H9 (cell line): ENCODE results near the gene ZNF407. TPM values are rescaled to one million over a fixed set of nuclear protein-coding genes. Genes with fewer than 3 reads are reported as not detected.

ENCODE experiments used
- DNase-seq: peaks from one replicate; pipeline ENCODE4 v3.0.0-alpha.2; 2017
- H2AFZ ChIP-seq: one replicate; pipeline ENCODE4 v1.6.1; 2013; ENCODE audit warnings: mild to moderate bottlenecking, low read length, control low read depth, moderate library complexity
- H2AK5ac ChIP-seq: 2 replicates; pipeline ENCODE4 v1.6.1; 2013; ENCODE audit warnings: low read length, control low read depth, mixed read lengths; ENCODE audit not compliant: insufficient read length
- H2BK120ac ChIP-seq: one replicate; pipeline ENCODE4 v1.6.1; 2013; ENCODE audit warnings: low read depth, mild to moderate bottlenecking, low read length, control low read depth, inconsistent platforms; ENCODE audit not compliant: poor library complexity, severe bottlenecking
- H2BK12ac ChIP-seq: 2 replicates; pipeline ENCODE4 v1.6.1; 2013; ENCODE audit warnings: low read length, control low read depth, mixed read lengths, low read depth; ENCODE audit not compliant: insufficient read length
- H2BK15ac ChIP-seq: 2 replicates; pipeline ENCODE4 v1.6.1; 2013; ENCODE audit warnings: low read depth, low read length, control low read depth
- H2BK20ac ChIP-seq: one replicate; pipeline ENCODE4 v1.6.1; 2013; ENCODE audit warnings: low read depth, mild to moderate bottlenecking, low read length, control low read depth, inconsistent platforms; ENCODE audit not compliant: poor library complexity, severe bottlenecking
- H2BK5ac ChIP-seq: 2 replicates; pipeline ENCODE4 v1.6.1; 2013; ENCODE audit warnings: low read length, control low read depth, mixed read lengths; ENCODE audit not compliant: insufficient read length
- H3K14ac ChIP-seq: 2 replicates; pipeline ENCODE4 v1.6.1; 2013; ENCODE audit warnings: low read length, control low read depth; ENCODE audit not compliant: insufficient read depth
- H3K18ac ChIP-seq: 2 replicates; pipeline ENCODE4 v1.6.1; 2013; ENCODE audit warnings: low read depth, mild to moderate bottlenecking, mixed read lengths, low read length, control low read depth; ENCODE audit not compliant: insufficient read length
- H3K23ac ChIP-seq: 2 replicates; pipeline ENCODE4 v1.6.1; 2013; ENCODE audit warnings: low read length, control low read depth, mixed read lengths, low read depth; ENCODE audit not compliant: insufficient read length
- H3K23me2 ChIP-seq: 2 replicates; pipeline ENCODE4 v1.6.1; 2013; ENCODE audit warnings: low read depth, mild to moderate bottlenecking, mixed read lengths, low read length, control low read depth; ENCODE audit not compliant: insufficient read length, poor library complexity, severe bottlenecking
- H3K27ac ChIP-seq: 2 replicates; pipeline ENCODE4 v1.5.1; 2013; ENCODE audit warnings: low read length, control low read depth, mixed read lengths, low read depth; ENCODE audit not compliant: insufficient read length
- H3K27me3 ChIP-seq: 2 replicates; pipeline ENCODE4 v1.6.1; 2013; ENCODE audit warnings: low read length, control low read depth, inconsistent platforms; ENCODE audit not compliant: insufficient read depth
- H3K4ac ChIP-seq: 2 replicates; pipeline ENCODE4 v1.6.1; 2013; ENCODE audit warnings: low read depth, mild to moderate bottlenecking, control low read depth, inconsistent platforms, low read length, moderate library complexity
- H3K4me1 ChIP-seq: 2 replicates; pipeline ENCODE4 v1.6.1; 2013; ENCODE audit warnings: low read length, control low read depth, inconsistent platforms; ENCODE audit not compliant: insufficient read depth
- H3K4me2 ChIP-seq: 2 replicates; pipeline ENCODE4 v1.6.1; 2013; ENCODE audit warnings: low read length, control low read depth, mixed read lengths; ENCODE audit not compliant: insufficient read length, insufficient read depth
- H3K56ac ChIP-seq: 2 replicates; pipeline ENCODE4 v1.6.1; 2013; ENCODE audit warnings: low read depth, mild to moderate bottlenecking, mixed read lengths, low read length, control low read depth; ENCODE audit not compliant: insufficient read length
- H3K79me1 ChIP-seq: 2 replicates; pipeline ENCODE4 v1.6.1; 2013; ENCODE audit warnings: low read depth, mild to moderate bottlenecking, moderate library complexity, low read length, control low read depth, inconsistent platforms; ENCODE audit not compliant: insufficient read depth, poor library complexity, severe bottlenecking
- H3K79me2 ChIP-seq: 2 replicates; pipeline ENCODE4 v1.6.1; 2013; ENCODE audit warnings: low read length, control low read depth, inconsistent platforms; ENCODE audit not compliant: insufficient read depth
- H3K9ac ChIP-seq: 2 replicates; pipeline ENCODE4 v1.6.1; 2013; ENCODE audit warnings: low read length, control low read depth, mixed read lengths; ENCODE audit not compliant: insufficient read length; ENCODE audit errors: extremely low read depth
- H3K9me3 ChIP-seq: one replicate; pipeline ENCODE4 v1.6.1; 2013; ENCODE audit warnings: low read depth, low read length, inconsistent platforms; ENCODE audit not compliant: control insufficient read depth
- H3T11ph ChIP-seq: one replicate; pipeline ENCODE4 v1.6.1; 2013; ENCODE audit warnings: mild to moderate bottlenecking, low read length, control low read depth, inconsistent platforms
- H4K20me1 ChIP-seq: one replicate; pipeline ENCODE4 v1.6.1; 2013; ENCODE audit not compliant: control insufficient read depth, insufficient read length, insufficient read depth
- H4K5ac ChIP-seq: 2 replicates; pipeline ENCODE4 v1.6.1; 2013; ENCODE audit warnings: low read depth, mild to moderate bottlenecking, mixed read lengths, low read length, control low read depth; ENCODE audit not compliant: insufficient read length
- H4K8ac ChIP-seq: replicated peaks from 2 replicates; pipeline ENCODE4 v1.6.1; 2013; ENCODE audit warnings: low read length, control low read depth, mixed read lengths, low read depth; ENCODE audit not compliant: insufficient read length
- H4K91ac ChIP-seq: 2 replicates; pipeline ENCODE4 v1.6.1; 2013; ENCODE audit warnings: low read depth, mild to moderate bottlenecking, moderate library complexity, mixed read lengths, low read length, control low read depth; ENCODE audit not compliant: insufficient read length
- H3K27ac Mint-ChIP-seq, 3 experiments: 2 replicates in 2 of 3; 3 replicates in 1 of 3; pipeline ENCODE4 v1.8.0; 2020 to 2021; ENCODE audit warnings: mixed read lengths in 3 of 3, mild to moderate bottlenecking in 1 of 3, moderate library complexity in 1 of 3
- H3K27me3 Mint-ChIP-seq: 2 replicates; pipeline ENCODE4 v1.8.0; 2021; ENCODE audit warnings: low read depth, mild to moderate bottlenecking, moderate library complexity, mixed read lengths
- H3K36me3 Mint-ChIP-seq, 3 experiments: 2 replicates in 2 of 3; 3 replicates in 1 of 3; pipeline ENCODE4 v1.8.0; 2020 to 2021; ENCODE audit warnings: low read depth in 3 of 3, mixed read lengths in 3 of 3; ENCODE audit not compliant: insufficient read depth in 1 of 3
- H3K4me1 Mint-ChIP-seq, 2 experiments: 2 replicates each; pipeline ENCODE4 v1.8.0; 2020; ENCODE audit warnings: mixed read lengths in 2 of 2
- H3K4me3 Mint-ChIP-seq, 2 experiments: 2 replicates in 1 of 2; 3 replicates in 1 of 2; pipeline ENCODE4 v1.8.0; 2020 to 2021; ENCODE audit warnings: mild to moderate bottlenecking in 2 of 2, mixed read lengths in 2 of 2, moderate library complexity in 1 of 2
- H3K9me3 Mint-ChIP-seq, 2 experiments: 2 replicates in 1 of 2; 3 replicates in 1 of 2; pipeline ENCODE4 v1.8.0; 2020; ENCODE audit warnings: mild to moderate bottlenecking in 2 of 2, mixed read lengths in 2 of 2, moderate library complexity in 1 of 2
- WGBS: extraction: QIAGEN DNeasy Blood & Tissue Kit; methylation state at CpG from one replicate; pipeline ENCODE4 v1.1.7; 2013; ENCODE audit warnings: missing lambda C conversion rate, low lambda C conversion rate, mixed read lengths; ENCODE audit not compliant: insufficient read length; ENCODE audit errors: extremely low coverage; 5-methylcytosine and 5-hydroxymethylcytosine counted together
- total RNA-seq: library from RNA; stranded (reverse); gene quantifications from 2 replicates; pipeline ENCODE4 v1.2.1, GENCODE V29; 2021
- TF ChIP-seq, protein P1 (sequence below): fragments of 200-600 bp; sonication (generic); conservative IDR thresholded peaks from 3 replicates; pipeline ENCODE4 v1.8.0; 2021; ENCODE audit warnings: antibody characterized with exemption, mild to moderate bottlenecking

The ZNF407 gene
- total RNA-seq, 1 experiment from 2014 or later: 8.7 TPM

DNA sequence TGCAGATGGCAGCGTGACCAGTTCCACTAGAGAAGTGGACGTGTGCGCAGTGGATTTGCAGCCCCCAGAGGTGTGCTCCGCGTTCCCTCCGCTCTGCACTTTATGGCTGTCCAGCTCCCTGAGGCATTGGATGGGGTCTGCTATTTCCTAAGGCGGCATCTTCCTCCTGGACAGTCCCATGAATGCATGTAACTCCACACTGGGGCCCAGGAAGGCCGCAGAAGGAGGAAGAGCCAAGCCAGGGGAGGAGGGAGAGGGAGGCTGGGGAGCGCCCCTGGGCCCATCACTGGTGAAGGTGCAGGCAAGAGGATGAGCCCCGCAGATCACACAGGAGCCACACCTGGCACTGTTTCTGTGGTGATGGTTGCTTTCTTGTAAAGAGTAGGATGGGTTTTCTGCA lies 512.1 kb downstream of the ZNF407 start:
- no peak overlapping the region for H2BK20ac ChIP-seq
- no peak overlapping the region for H3K4ac ChIP-seq
- H3K79me2 ChIP-seq: no peaks in the 10 kb centered on the region
- H4K8ac ChIP-seq: no peak overlapping the region
- Mint-ChIP-seq H3K9me3 (no peaks in the 10 kb centered on the region), H3K4me1 (peaks cover 0 to 10% of the 10 kb centered on the region in 2 experiments; a peak in 2 of 4 replicates), H3K27me3 (no peaks in the 10 kb centered on the region), H3K27ac (no peak overlapping the region), H3K36me3 (no peaks in the 10 kb centered on the region), H3K4me3 (no peak overlapping the region)
- WGBS: no CpG with 5 or more reads among the region's 10 CpGs
- no peak overlapping the region for H2BK5ac ChIP-seq
- H3K14ac ChIP-seq: no peak overlapping the region
- H3T11ph ChIP-seq: no peak overlapping the region
- H2BK12ac ChIP-seq: no peak overlapping the region
- no peak overlapping the region for H2BK120ac ChIP-seq
- no peak overlapping the region for H3K4me2 ChIP-seq
- no peak overlapping the region for H4K5ac ChIP-seq
- no peaks in the 10 kb centered on the region for H3K79me1 ChIP-seq
- H3K9ac ChIP-seq: no peak overlapping the region
- no peak overlapping the region for H3K27ac ChIP-seq
- DNase-seq: no peak
- no peak overlapping the region for H2AFZ ChIP-seq
- no peak overlapping the region for H3K23ac ChIP-seq
- TF ChIP-seq, protein P1, sequence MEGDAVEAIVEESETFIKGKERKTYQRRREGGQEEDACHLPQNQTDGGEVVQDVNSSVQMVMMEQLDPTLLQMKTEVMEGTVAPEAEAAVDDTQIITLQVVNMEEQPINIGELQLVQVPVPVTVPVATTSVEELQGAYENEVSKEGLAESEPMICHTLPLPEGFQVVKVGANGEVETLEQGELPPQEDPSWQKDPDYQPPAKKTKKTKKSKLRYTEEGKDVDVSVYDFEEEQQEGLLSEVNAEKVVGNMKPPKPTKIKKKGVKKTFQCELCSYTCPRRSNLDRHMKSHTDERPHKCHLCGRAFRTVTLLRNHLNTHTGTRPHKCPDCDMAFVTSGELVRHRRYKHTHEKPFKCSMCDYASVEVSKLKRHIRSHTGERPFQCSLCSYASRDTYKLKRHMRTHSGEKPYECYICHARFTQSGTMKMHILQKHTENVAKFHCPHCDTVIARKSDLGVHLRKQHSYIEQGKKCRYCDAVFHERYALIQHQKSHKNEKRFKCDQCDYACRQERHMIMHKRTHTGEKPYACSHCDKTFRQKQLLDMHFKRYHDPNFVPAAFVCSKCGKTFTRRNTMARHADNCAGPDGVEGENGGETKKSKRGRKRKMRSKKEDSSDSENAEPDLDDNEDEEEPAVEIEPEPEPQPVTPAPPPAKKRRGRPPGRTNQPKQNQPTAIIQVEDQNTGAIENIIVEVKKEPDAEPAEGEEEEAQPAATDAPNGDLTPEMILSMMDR: no peak
- H3K23me2 ChIP-seq: no peaks in the 10 kb centered on the region
- no peak overlapping the region for H2BK15ac ChIP-seq
- no peaks in the 10 kb centered on the region for H3K9me3 ChIP-seq
- H2AK5ac ChIP-seq: no peak overlapping the region
- H3K4me1 ChIP-seq: no peaks in the 10 kb centered on the region; the same call in 1 of the 2 replicates
- no peaks in the 10 kb centered on the region for H3K27me3 ChIP-seq
- no peaks in the 10 kb centered on the region for H4K20me1 ChIP-seq
- H3K56ac ChIP-seq: no peak overlapping the region
- no peak overlapping the region for H4K91ac ChIP-seq
- H3K18ac ChIP-seq: no peak overlapping the region
